GM21381 (cell line): Measurements from ENCODE around the gene MTCL1.

Source experiments
- ATAC-seq: cut with Tn5 transposase; IDR thresholded peaks from one replicate; pipeline ENCODE4 v1.9.1; 2021; ENCODE audit warnings: mild to moderate bottlenecking, moderate library complexity; ENCODE audit not compliant: unreplicated experiment

The MTCL1 gene

DNA sequence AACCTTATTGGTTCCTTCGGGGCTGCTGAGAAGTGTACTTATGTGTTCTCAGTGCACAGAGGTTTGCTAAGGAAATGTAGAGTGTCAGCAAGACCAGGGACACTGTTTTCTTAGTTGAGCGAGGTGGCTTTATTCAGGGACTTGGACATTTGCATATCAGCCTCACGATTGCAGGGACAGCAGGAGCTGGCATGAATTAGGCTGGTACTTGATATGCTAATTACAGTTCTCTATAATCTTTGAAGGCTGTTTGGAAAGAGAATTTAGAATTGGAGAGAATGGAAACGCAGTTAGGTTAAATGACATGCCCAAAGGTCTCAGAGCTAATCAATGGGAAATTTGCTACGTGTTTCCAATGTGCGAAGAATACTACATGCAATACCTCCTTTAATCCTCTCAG is 18.7 kb upstream of the MTCL1 start:
- no peak for ATAC-seq

DNA sequence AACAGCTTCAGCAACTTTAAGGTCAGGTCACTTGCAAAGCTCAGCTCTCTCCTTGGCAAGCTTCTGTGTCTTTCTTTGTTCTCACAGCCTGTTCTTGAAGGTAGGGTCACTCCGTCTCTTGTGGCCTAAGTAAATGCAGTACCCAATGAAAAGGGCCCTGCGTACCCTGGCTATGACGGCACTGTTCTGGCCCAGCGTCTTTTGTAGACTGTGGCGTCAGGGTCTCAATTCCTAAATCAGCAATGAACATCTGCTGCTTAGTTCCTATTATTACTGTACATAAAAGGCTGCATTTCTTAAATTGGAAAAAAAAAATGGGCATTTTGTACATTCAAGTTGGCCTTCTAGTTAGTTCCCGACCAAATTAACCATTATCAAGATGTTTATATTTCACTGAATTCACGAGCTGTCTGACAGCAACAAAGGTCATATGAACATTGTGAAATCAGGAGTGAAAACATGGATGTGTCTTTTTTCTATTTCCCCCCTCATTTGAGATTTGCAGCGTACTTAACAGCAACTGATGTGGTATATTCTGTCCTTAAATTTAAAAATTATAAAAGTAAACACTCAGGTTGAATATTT is 17.0 kb upstream of the MTCL1 start:
- ATAC-seq: no peak

DNA sequence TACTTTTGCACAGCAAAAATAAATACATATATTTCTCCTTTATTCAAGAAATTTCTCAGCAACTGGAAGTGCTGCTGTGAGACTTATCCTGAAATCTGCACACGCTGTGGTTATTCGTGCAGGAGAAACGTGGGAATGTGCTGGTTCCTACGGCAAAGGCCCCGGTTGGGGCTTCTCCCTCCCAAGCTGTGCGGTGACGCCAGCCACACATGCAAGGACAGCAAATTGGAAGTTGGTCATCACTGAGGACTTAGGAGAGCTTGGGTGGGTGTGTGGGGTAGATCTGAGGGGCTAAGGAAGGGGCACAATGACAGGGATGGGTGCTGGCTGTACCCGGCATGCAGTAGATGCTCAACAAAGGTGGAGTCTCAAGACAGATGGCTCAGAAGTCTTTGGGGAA is 16.5 kb upstream of the MTCL1 start:
- ATAC-seq: no peak

DNA sequence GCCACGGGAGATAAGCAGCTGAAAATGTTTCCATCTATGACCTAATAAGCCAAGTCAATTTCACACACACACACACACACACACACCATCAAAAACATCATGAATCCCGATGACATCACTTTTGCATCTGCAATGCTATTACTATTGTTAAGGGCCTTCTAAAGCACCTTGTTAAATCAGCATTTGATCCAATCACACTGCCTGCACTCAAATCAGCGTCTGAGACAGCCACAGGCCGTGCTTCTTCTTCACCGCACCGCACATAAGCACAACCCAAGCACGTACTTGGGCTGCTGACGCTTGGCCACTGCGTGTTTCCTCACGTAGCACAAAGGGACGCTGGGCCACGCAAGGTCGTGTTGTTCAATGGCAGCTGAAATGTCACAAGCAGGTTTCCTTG is 15.8 kb upstream of the MTCL1 start:
- no peak for ATAC-seq

DNA sequence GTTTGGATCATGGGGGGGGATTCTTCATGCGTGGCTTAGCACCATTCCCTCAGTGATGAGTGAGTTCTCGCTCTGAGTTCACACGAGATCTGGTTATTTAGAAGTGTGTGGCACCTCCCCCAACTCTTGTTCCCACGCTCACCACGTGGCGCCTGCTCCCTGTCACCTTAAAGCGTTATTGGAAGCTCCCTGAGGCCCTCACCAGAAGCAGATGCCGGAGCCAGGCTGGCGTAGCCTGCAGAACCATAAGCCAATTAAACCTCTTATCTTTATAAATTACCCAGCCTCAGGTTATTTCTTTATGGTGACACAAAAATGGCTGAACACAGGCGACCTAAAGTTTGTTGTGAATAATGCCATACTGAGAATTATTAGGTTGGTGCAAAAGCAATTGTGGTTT is 10.5 kb upstream of the MTCL1 start:
- no peak for ATAC-seq

DNA sequence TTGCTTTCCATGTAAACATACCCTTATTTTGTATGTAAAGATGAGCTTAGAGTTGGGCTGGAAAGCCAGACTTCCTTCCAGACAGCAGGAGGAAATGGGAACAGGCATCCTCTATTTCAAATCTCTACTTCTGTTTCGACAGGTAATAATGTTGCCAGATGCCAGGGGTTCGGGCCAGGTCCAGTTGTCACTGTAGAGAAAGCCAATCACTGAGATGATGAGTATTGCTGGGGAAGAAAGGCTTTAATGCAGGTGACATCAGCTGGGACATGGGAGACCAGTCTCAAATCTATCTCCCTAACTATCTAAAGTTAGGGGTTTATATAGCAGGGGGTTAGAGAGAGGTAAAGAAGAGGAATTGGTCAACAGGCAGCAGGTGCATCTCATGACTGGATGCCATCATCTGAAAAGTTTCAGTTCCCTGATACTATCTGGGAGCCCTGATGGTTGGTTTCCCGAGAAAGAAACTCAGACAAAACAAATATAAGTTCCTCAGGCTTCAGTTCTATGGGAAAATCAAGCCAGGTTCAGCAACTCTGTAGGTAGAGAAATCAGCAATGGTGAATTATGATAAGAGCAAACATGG is 9.3 kb upstream of the MTCL1 start:
- ATAC-seq: peak; percentile 59

DNA sequence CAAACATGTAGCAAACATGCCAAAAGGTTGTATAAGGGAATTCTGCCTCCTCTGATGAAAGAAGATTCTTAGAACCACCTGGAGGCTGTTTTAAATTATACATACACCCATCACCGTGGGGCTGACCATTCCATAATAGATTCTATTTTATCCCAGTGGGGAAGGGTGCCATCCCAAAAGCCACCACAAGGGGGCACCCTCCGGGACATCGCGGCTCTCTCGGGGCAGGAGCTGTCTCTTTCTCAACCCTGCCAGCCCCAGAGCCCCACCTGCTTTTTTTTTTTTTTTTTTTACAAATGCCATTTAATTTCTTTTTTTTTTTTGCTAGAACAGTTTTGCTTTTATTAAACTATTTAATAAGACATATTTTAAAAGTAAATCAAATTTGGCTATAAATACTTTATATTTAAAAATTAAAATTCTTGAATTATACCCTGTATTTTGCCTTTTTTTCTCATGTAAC is 8.6 kb upstream of the MTCL1 start:
- peak; percentile 65 for ATAC-seq

DNA sequence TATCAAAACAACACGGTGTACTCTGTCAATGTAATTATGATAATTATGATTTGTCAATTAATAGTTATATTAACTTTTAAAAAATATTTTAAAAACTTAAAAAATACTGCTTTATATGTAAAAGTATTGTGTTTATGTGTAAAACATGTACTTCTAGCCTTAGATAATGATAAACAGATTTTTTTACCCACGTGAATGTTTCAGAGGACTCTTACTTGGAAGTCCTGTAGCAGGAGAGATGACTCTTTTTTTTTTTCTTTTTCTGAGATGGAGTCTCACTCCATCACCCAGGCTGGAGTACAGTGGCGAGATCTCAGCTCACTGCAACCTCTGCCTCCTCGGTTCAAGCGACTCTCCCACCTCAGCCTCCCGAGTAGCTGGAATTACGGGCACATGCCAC is 6.2 kb upstream of the MTCL1 start:
- ATAC-seq: no peak

DNA sequence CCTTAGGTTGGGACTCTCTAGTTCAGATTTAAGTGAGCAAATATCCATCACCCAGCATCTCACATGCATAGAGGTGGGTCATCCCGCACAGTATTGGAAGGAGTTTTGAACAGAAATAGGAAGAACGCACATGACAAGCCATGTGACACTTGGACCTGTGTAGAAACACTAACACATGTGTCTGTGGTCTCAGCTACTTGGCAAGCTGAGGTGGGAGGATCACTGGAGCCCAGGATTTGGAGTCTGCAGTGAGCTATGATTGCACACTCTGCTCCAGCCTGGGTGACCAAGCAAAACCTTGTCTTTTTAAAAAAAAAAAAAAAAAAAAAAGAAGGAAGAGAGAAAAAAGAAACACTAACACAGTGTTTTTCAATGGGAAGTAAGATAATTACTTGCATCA is 5.4 kb upstream of the MTCL1 start:
- no peak for ATAC-seq

DNA sequence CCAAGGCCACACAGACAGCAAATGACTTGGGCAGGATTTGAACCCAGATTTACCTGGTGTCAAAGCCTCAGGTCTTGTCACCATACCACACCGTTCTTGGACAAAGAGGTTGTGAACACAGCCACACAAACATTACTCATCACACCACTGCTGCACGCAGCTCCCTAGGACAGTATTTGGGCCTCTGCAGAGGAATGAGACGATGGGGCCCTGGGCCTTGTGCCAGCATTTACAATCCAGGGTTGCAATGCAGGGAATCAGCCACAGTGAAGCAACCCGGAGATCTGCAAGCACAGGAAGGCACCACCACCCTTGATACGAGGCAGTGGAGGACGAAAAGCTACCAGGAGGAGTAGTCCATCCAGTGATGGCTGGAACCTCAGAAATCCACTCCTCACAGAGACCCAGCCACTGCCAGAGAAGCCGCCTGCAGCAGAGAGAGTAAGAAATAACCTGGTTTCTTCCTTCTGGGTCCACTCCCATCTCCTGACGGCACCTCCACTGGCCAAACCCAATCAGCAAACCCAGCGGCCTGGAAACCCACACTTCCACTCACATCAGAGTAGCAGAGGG is 3.7 kb upstream of the MTCL1 start:
- ATAC-seq: no peak

DNA sequence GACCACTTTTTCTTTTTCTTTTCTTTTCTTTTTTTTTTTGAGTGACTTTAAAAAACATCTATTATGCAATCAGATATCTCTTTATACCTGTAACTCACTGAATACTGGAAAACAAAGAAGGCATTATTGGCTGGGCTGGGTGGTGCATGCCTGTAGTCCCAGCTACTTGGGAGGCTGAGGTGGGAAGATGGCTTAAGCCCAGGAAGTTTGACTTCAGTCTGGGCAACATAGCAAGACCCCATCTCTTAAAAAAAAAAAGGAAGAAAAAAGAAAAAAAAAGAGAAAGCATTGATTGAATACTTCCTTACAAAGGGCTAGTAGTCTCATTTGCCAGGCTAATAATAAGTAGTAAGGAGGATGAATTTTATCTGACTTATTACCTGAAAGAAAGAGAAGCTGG is 2.7 kb upstream of the MTCL1 start:
- ATAC-seq: no peak

DNA sequence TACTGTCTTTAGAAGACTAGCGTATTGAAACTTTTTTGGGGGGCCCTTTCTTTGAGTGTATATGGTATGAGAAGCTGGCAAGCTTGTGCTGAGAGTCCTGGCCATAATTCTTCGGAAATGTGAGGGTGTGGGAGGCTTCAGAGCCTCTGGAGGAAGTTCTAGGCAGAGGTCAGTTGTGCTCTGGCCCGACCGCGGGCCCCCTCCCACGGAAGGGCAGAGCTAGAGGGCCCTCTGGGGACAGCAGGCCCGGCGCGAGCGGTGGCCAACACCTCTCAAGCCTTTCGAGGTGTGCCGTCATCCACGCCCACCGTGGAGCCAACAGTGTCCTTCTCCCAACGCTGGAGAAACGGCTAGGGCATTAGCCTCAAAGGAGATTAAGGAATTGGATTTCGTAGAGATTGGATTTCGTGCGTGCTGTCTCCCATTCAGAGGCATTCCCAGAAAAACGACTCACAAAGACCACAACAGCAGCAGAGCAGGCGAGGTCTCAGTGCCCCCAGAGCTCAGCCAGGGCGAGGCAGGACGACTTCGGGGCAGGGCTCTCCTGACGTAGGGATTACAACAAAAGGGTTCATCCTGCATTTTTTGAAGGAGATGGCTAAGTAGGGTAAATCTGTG is 2.2 kb upstream of the MTCL1 start:
- no peak for ATAC-seq

DNA sequence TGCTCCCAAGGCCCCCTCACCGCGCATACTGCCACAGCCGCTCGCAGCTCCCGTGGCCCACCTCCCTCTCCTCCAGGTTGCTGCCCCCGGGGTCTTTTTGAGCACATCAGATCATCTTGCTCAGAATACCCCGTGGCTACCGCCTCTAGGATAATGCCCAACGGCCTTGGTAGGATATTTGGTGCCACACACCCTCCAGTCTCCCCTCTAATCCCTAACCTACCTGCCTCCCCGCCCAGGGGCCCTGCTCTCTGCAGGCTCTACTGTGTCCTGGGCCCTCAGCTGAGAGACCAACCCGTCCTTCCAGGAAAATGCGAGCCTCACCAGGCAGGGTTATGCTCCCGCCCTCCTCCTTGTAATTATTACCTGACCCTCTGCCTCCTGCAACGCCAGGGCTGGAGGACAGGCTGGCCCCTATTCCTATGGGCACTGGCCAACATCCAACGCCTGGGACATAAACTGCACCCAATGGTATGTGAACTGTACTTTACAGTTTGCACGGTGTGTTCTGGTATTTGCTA is 1.5 kb upstream of the MTCL1 start:
- no peak for ATAC-seq

DNA sequence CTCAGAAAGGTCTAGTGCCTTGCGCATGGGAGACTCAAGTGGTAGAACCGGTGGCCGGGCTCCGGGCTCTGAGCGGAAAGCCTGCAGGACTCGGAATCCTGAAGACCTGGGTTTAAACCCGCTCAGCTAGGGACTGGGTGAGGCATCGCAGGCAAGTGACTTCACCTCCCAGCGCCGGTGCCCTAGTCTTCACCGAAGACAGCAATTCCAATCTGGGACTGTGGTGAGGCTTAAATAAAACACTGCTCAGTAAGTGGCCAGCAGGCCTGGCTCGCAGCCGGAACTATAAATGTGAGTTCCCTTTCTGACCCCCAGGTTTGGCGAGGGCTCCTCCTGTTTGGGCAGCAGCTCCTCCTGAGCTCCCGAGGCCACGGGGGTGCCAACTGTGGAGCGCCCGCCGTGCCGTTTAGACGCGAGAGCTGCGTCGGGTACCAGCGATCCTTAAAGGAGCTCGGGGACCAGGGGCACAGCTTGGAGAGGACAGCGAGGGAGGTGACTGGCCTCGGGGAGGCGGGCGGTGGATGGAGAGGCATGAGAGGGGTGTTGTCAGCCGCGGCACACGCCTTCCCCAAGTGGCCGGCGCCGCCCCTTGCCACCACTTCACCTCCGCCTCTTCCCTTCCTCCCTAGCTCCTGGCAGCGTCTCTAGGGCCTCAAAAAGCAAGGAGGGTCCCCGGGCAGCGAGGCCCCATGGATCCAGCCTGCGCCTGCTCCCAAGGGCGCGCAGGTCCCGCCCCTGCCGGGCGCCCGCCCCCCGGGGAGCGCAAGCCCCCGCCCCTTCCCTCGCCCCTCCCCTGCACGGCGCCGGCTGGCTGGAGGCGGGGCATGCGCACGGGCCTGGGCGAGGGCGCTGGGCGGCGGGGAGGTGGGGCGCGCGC is 757 bp upstream of the MTCL1 start:
- peak; percentile 83 for ATAC-seq

DNA sequence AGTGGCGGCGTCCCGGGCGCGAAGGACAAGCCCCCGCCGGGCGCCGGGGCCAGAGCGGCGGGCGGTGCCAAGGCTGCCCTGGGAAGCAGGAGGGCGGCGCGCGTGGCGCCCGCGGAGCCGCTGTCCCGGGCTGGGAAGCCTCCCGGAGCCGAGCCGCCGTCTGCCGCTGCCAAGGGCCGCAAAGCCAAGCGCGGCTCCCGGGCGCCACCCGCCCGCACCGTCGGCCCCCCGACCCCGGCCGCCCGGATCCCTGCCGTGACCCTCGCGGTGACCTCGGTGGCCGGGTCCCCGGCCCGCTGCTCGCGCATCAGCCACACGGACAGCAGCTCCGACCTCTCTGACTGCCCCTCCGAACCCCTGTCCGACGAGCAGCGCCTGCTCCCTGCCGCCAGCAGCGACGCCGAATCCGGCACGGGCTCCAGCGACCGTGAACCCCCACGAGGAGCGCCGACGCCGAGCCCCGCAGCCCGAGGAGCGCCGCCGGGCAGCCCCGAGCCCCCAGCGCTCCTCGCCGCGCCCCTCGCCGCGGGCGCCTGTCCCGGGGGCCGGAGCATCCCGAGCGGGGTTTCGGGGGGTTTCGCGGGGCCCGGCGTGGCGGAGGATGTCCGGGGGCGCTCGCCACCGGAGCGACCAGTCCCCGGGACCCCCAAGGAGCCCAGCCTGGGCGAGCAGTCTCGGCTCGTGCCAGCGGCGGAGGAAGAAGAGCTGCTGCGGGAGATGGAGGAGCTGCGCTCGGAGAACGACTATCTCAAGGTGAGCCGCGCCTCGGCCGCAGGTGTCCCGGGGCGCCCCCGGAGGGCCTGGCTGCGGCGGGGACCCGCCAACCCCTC is 820 bp downstream of the MTCL1 start:
- peak; percentile 6 for ATAC-seq

DNA sequence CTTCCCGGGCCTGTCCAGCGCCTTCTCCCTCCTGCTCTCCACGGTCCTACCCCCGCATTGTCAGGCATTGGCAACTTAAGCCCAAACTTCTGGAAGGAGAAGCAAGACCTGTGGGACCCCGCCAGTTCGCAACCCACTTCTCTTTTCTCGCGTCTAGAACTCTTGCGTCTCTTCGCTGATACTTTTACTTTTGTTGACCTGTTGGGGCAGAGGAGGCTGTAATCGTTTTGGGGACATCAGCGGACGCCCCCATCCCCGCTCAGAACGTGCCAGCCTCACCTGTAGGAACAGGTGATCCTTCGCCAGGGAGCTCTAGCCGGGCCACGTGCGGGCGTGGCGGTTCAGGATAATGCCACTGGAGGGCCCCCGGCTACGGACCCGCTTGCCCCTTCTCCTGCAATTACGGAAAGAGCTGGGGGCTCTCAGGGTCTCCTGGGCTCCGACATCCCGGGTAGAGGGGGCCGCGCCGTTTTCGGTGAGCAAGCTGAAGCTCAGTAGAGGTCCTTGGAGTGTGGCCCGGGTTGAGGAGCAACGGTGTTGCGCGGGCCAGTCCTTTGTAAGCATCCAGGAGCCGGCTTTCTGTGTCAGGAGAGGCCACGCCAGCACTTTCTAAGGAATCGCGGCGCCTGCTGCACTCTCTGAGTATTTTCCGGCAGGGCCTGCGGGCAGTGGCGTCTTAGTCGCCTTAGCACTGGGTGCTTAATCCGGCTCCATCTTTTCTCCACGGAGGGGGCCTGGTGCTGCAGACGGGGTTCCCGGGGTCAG is 1.6 kb downstream of the MTCL1 start:
- no peak for ATAC-seq

DNA sequence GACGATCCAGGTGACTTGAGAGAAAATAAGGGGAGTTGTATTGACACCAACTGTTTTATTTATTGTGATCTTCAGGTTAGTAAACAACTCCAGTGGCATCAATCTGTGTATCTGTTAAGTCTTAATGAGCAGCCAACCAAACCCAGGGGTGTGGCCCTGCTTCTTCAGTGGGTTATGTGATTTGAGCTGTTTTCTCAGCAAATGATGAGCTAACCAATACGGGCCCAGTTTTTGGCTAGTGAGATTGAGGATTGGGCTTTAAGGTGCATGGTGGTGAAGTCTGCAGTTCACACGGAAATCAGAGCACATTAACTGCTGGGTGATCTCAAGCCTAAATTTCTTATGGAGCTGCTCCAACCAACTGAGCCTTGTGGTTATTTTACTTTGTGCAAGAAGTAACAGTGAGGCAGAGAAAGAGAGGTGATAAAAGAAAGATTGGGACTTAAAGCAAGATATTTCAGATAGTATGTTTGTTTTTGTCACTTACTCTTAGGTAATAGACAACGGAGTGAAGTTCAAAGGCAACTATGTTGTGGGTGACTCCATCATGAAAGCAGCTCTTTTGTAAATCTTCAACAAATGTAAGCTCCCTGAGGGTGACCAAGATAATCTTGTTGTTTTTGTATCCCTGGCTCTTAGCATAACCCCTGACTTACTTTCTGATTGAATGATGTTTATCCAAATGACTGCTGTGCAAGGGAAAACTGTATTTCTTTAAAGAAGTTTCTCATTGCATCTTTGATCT is 2.4 kb downstream of the MTCL1 start:
- ATAC-seq: no peak

DNA sequence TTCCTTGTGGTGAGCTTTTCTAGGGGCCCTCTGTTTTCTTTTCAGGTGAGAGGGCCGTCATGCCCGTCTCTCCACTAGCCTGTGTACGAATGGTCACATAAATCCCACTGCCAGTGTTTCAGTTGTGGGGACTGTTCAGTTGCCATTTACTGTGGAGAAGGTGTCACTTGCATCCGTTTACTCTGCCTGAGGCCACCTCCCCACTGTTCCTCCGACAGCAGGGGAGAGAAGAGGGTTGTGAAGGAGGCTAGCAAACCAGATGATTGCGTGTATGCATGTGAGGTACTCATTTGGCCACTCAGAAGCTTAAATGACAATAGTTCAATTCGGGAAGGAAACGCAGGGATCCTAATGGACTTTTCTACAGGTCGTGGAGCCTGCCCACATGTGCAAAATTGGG is 3.3 kb downstream of the MTCL1 start:
- no peak for ATAC-seq
